Activated CD8-positive, alpha-beta memory T cell treated with anti-CD3 and anti-CD28 coated beads, Interleukin-2, amount 50 U/mL, for 24 hours (primary cell): ENCODE data around the gene ATXN10.
A peak's percentile ranks its signal among the peaks of the same experiment; 100 is the strongest.

ENCODE experiments used
- DNase-seq: peaks from one replicate; pipeline ENCODE4 v3.0.0-alpha.2; 2020; ENCODE audit errors: extremely low read depth

Gene ATXN10

GRCh38 chr22:45859231-45860161 is 187.9 kb downstream of the ATXN10 start:
- no peak for DNase-seq

GRCh38 chr22:45860201-45860600 is 188.6 kb downstream of the ATXN10 start:
- no peak for DNase-seq

GRCh38 chr22:45861259-45861658 is 189.6 kb downstream of the ATXN10 start:
- no peak for DNase-seq

- peak; percentile 39 for DNase-seq
Measured at GRCh38 chr22:45863981-45864751, 192.5 kb downstream of the ATXN10 start.

- DNase-seq, result no peak
Measured at GRCh38 chr22:45864959-45865476, 193.4 kb downstream of the ATXN10 start.

- DNase-seq, result no peak
Measured at GRCh38 chr22:45865561-45866125, 194.0 kb downstream of the ATXN10 start.

- DNase-seq, result no peak
Measured at GRCh38 chr22:45866126-45866645, 194.6 kb downstream of the ATXN10 start.

GRCh38 chr22:45866646-45867117 is 195.0 kb downstream of the ATXN10 start:
- no peak for DNase-seq

- DNase-seq, result no peak
Measured at GRCh38 chr22:45867118-45867905, 195.7 kb downstream of the ATXN10 start.

GRCh38 chr22:45867906-45868555 is 196.4 kb downstream of the ATXN10 start:
- no peak for DNase-seq

GRCh38 chr22:45868571-45869339 is 197.1 kb downstream of the ATXN10 start:
- DNase-seq, result no peak

GRCh38 chr22:45869340-45869847 is 197.8 kb downstream of the ATXN10 start:
- no peak for DNase-seq

- DNase-seq, result no peak
Measured at GRCh38 chr22:45870011-45870410, 198.4 kb downstream of the ATXN10 start.

GRCh38 chr22:45871721-45872120 is 200.1 kb downstream of the ATXN10 start:
- no peak for DNase-seq

- DNase-seq, result no peak
Measured at GRCh38 chr22:45872659-45873263, 201.1 kb downstream of the ATXN10 start.

- DNase-seq, result no peak
Measured at GRCh38 chr22:45876136-45877035, 204.8 kb downstream of the ATXN10 start.

GRCh38 chr22:45877036-45877380 is 205.4 kb downstream of the ATXN10 start:
- DNase-seq, result no peak

GRCh38 chr22:45877651-45878050 is 206.0 kb downstream of the ATXN10 start:
- DNase-seq, result no peak
